BLaER1 (cell line): Measurements from ENCODE around the gene FKBP1A.

Experiments
- H3K27ac ChIP-seq: shearing (Covaris generic); formaldehyde crosslinking; 2 replicates; pipeline ENCODE4 v1.8.1; 2022
- H3K27me3 ChIP-seq: shearing (Covaris generic); formaldehyde crosslinking; 2 replicates; pipeline ENCODE4 v1.8.1; 2022
- H3K36me3 ChIP-seq: shearing (Covaris generic); formaldehyde crosslinking; 2 replicates; pipeline ENCODE4 v1.8.1; 2022
- H3K4me1 ChIP-seq: shearing (Covaris generic); formaldehyde crosslinking; 2 replicates; pipeline ENCODE4 v1.8.1; 2022
- H3K4me2 ChIP-seq: shearing (Covaris generic); formaldehyde crosslinking; 2 replicates; pipeline ENCODE4 v1.8.1; 2022
- H3K4me3 ChIP-seq: shearing (Covaris generic); formaldehyde crosslinking; 2 replicates; pipeline ENCODE4 v1.8.1; 2022
- H3K9ac ChIP-seq: shearing (Covaris generic); formaldehyde crosslinking; 2 replicates; pipeline ENCODE4 v1.8.1; 2022
- H3K9me3 ChIP-seq: shearing (Covaris generic); formaldehyde crosslinking; 2 replicates; pipeline ENCODE4 v1.8.1; 2022
- H4K20me1 ChIP-seq: shearing (Covaris generic); formaldehyde crosslinking; 2 replicates; pipeline ENCODE4 v1.8.1; 2022
- Cebpa-rat ChIP-seq: shearing (Covaris generic); IDR thresholded peaks from 2 replicates; pipeline ENCODE4 v1.8.1; 2022

The FKBP1A gene

DNA sequence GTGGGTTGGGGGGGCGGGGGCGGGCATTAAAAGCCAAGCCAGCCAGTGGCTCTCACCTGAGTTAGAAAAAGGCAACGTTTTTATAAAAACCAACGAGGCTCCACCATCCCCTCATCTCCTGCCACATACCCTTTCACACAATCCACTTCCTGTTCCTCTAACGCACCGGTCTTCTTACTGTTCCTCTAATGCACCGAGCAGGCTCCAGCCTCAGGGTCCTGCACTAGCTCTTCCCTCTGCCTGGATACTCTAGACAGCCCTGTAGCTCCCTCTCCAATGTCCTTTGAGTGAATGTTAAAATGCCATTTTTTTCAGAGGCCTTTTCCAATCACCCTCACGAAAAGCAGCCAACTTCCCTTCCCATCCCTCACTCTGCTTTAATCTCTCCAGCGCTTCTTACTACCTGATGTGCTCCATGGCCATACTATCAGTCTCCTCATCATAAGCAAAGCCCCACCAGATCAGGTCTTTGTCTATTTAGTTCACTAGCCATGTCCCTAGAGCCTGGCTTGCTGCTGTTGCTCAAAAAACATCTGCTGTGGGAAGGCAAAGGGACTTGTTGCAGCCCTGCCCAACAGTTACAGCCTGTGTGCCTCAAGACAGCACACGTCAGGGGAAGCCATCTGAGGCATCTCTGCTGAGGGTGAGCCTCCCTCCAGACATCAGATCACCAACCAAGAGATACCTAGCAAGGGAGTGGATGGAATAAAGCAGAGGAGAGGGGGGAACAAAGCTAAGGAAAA lies 3.9 kb downstream of the FKBP1A start:
- H4K20me1 ChIP-seq, result peaks cover 83% of the 10 kb centered on the region
- H3K4me3 ChIP-seq, result peak overlapping the region; percentile 44
- peak overlapping the region; percentile 65 for H3K27ac ChIP-seq
- H3K36me3 ChIP-seq, result peaks cover 31% of the 10 kb centered on the region
- H3K4me1 ChIP-seq, result peaks cover 51% of the 10 kb centered on the region
- H3K9me3 ChIP-seq, result no peaks in the 10 kb centered on the region
- H3K4me2 ChIP-seq, result peak overlapping the region; percentile 88
- H3K27me3 ChIP-seq, result no peaks in the 10 kb centered on the region
- peak overlapping the region; percentile 52; the same call in 1 of the 2 replicates for H3K9ac ChIP-seq
- TF ChIP-seq Cebpa-rat, result no peak

DNA sequence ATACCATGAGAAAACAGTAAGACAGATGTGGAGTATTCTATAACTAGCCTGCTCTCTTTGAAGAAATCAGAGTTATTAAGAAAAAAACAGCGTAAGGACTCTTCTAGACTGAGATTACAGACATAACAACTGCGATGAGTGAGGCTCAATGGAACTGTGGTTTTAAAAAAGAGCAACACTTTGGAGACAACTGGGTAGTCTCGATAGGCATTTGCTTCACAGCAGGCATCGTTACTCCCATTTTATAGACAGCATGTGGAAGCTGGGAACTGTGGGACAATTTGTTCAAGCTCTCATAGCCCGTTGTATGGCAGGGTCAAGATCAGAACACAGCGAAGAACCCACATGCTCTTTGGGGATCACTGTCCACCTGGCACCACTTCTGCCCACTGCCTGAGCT lies 4.6 kb downstream of the FKBP1A start:
- Histone ChIP-seq H3K27ac (0 out of 2 replicates have a peak overlapping the region, but pooled peaks have one; percentile 4), H3K4me2 (peak overlapping the region; percentile 88), H3K4me1 (peaks cover 51% of the 10 kb centered on the region), H4K20me1 (peaks cover 90% of the 10 kb centered on the region), H3K9me3 (no peaks in the 10 kb centered on the region), H3K36me3 (peaks cover 38% of the 10 kb centered on the region), H3K4me3 (no peak overlapping the region), H3K27me3 (no peaks in the 10 kb centered on the region), H3K9ac (no peak overlapping the region)
- no peak for TF ChIP-seq Cebpa-rat

DNA sequence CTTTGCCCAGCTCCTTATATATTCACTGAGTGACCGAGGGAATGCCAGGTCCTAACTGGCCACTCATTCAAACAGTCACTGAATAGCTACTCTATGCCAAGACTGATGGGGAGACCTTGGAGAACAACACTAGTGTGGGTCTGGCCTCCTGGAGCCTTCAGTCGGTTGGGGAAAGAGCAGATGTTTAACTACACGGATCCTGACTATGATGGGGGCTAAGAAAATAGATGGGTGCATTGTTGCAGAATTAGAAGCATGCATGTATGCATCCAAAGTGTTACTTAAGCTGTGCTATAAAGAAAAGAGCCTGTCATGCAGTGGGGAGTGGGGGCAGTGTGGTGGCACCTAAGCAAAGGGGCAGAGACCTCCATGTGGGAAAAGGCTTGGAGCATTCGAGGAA lies 6.5 kb downstream of the FKBP1A start:
- Histone ChIP-seq H3K27ac (no peak overlapping the region), H3K4me3 (no peak overlapping the region), H3K36me3 (peaks cover 51% of the 10 kb centered on the region), H3K27me3 (no peaks in the 10 kb centered on the region), H3K4me2 (no peak overlapping the region), H3K9me3 (no peaks in the 10 kb centered on the region), H3K9ac (no peak overlapping the region), H4K20me1 (peaks cover 99% of the 10 kb centered on the region), H3K4me1 (peaks cover 63% of the 10 kb centered on the region)
- no peak for TF ChIP-seq Cebpa-rat

DNA sequence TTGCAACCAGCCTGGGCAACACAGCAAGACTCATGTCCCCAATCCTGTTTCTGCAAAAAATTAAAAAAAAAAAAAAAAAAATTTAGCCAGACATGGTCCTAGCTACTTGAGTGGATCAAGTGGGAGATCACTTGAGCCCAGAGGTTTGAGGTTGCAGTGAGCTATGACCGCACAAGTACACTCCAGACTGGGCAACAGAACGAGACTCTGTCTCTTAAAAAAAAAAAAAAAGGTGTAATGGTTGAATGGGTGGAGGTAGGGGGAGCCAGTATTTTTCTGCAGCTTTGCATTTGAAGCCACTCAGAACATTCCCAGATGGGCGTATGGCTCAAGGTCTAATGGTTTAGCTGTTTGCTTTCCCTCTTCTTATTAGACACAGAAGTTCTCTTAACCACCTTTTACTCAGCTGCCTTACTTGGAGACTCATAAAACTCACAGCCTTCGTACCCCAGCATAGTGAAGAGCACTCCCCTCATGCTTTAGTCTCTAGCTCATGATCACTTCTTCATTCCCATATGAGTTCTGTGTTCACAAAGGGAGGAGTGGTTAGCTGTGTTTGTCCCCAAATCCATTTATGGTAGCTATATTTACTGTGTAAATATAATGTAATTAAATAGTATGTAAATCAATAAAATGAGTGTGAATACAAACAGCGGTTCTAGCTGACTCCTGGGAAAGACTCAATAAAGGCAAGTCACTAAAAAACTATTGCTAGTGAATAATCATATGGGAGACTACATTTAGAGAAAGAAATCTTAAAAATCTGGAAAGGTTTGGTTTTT lies 9.0 kb downstream of the FKBP1A start:
- Histone ChIP-seq H3K36me3 (peaks cover 61% of the 10 kb centered on the region), H3K27ac (no peak overlapping the region), H3K27me3 (no peaks in the 10 kb centered on the region), H3K4me2 (no peak overlapping the region), H3K4me3 (no peak overlapping the region), H3K4me1 (peaks cover 52% of the 10 kb centered on the region), H3K9me3 (no peaks in the 10 kb centered on the region), H4K20me1 (peaks cover 100% of the 10 kb centered on the region), H3K9ac (no peak overlapping the region)
- no peak for TF ChIP-seq Cebpa-rat

DNA sequence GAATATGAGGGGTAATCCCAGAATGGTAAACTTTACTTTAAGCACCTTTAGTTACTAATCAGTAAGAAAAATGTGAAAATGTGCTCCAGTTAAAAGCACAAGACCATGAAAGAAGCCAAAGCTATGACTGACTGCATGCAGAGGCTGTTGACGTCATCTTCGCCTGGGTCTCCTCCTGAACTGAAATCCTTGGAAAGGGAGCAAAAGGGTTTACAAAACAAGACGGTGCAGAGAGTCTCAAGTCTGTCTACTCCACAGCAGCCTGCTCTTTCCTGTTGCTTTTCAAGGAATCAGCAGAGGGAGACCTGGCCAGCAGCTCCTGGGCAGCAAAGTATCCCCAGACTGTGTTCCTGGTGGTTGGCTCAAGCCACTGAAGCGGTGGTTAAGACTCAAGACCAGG lies 10.2 kb downstream of the FKBP1A start:
- H3K4me1 ChIP-seq, result peaks cover 53% of the 10 kb centered on the region
- H3K36me3 ChIP-seq, result peaks cover 68% of the 10 kb centered on the region
- no peaks in the 10 kb centered on the region for H3K9me3 ChIP-seq
- no peak overlapping the region for H3K4me3 ChIP-seq
- peaks cover 100% of the 10 kb centered on the region for H4K20me1 ChIP-seq
- no peaks in the 10 kb centered on the region for H3K27me3 ChIP-seq
- no peak overlapping the region for H3K9ac ChIP-seq
- TF ChIP-seq Cebpa-rat, result no peak
- peak overlapping the region; percentile 4; the same call in 1 of the 2 replicates for H3K4me2 ChIP-seq
- no peak overlapping the region for H3K27ac ChIP-seq

DNA sequence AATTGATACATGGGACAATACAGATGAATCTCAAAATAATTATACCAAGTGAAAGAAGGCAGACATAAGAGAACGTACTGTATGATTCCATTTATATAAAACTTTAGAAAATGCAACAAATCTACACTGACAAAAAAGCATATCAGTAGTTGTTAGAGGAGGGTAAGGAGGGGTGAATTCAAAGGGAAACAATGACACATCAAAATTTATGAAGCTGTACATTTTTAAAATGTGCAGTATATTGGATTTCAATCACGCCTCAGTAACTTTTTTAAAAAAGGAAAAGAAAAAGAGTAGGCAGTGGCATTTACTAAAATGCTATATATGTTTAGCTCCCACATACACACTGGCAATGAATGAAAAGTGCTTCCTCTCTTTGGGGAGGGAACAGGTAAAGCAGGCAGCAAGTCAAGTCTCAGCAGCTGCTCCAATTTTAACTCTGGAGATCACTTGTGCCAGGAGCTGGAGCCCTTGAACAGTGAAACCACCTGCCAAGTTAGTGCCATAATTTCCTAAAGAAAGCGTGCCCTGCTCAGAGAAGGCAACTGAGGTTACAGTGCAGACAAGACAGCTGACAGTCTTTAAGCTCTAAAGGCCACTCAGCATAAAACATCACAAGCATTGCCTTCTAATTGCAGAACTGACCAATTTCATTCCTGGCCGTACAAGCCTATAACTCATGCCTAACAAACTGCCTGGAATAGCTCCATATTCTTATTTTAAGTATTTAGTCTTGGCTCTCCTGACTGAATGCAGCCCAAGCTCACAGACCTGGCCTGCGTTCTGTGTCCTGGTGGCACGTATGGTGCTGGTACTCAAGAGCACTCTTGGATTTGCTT lies 10.9 kb downstream of the FKBP1A start:
- Histone ChIP-seq H3K36me3 (peaks cover 63% of the 10 kb centered on the region), H3K4me3 (no peak overlapping the region), H3K27ac (no peak overlapping the region), H3K4me1 (peaks cover 60% of the 10 kb centered on the region), H3K9me3 (no peaks in the 10 kb centered on the region), H3K4me2 (peak overlapping the region; percentile 4; the same call in 1 of the 2 replicates), H4K20me1 (peaks cover 100% of the 10 kb centered on the region), H3K9ac (no peak overlapping the region), H3K27me3 (no peaks in the 10 kb centered on the region)
- TF ChIP-seq Cebpa-rat, result no peak

DNA sequence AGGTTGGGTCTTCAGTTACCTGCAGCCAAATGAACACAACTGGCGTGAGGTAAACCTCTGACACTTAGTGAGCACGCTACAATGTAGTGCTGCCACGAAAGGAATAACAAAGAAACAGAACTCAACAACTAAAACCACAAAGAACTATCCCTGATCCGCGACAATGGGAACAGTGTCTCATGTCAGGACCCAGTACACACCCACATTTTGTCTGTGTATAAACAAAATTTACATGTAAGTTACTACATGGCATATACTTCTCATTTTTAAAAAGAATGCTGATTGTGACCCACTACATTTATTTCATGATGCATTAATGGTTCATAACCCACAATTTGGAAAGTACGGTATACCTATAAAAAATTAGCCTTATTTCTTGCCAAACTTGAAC lies 14.1 kb downstream of the FKBP1A start:
- H3K4me1 ChIP-seq, result peaks cover 83% of the 10 kb centered on the region
- peaks cover 100% of the 10 kb centered on the region for H4K20me1 ChIP-seq
- no peak overlapping the region for H3K4me2 ChIP-seq

DNA sequence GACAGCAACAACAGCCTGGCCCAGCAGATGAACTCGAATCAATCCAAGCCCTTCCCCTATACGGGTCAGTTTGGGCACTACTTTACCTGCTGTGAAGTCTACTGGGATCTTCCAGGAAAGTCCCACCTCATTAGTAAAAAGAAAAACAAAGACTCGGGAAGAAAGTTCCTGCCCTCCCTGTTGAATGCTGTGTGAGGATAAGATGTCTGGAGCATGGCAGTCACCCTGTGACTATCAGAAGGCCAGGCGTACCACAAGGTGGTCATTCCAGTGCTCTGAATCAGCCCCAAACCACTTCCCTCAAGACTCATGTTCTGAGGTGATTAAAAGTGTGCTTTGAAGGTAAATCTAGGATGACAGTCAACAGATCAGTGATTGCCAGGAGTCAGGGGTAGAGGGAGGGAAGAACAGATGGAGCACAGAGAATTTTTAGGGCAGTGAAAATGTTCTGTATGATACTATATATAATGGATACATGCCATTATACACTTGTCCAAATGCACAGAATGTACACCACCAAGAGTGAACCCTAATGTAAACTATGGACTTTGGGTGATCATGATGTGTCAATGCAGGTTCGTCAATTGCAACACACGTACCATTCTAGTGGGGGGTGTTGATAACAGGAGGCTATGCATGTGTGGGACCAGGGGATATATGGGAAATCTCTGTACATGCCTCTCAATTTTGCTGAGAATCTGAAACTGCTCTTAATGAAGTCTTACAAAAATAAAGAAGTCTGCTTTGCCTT lies 14.7 kb downstream of the FKBP1A start:
- no peak for TF ChIP-seq Cebpa-rat
- H3K27me3 ChIP-seq, result no peaks in the 10 kb centered on the region
- peak overlapping the region; percentile 39 for H3K4me2 ChIP-seq
- H3K27ac ChIP-seq, result peak overlapping the region; percentile 35; the same call in 1 of the 2 replicates
- peaks cover 100% of the 10 kb centered on the region for H4K20me1 ChIP-seq
- no peaks in the 10 kb centered on the region for H3K9me3 ChIP-seq
- no peak overlapping the region for H3K9ac ChIP-seq
- peaks cover 56% of the 10 kb centered on the region for H3K36me3 ChIP-seq
- peaks cover 80% of the 10 kb centered on the region for H3K4me1 ChIP-seq
- H3K4me3 ChIP-seq, result no peak overlapping the region

More for the DNA sequence above, 14.1 kb downstream of the FKBP1A start:
- no peak for TF ChIP-seq Cebpa-rat
- no peak overlapping the region for H3K27ac ChIP-seq
- H3K9ac ChIP-seq, result no peak overlapping the region
- H3K9me3 ChIP-seq, result no peaks in the 10 kb centered on the region
- no peak overlapping the region for H3K4me3 ChIP-seq
- H3K27me3 ChIP-seq, result no peaks in the 10 kb centered on the region
- H3K36me3 ChIP-seq, result peaks cover 56% of the 10 kb centered on the region

DNA sequence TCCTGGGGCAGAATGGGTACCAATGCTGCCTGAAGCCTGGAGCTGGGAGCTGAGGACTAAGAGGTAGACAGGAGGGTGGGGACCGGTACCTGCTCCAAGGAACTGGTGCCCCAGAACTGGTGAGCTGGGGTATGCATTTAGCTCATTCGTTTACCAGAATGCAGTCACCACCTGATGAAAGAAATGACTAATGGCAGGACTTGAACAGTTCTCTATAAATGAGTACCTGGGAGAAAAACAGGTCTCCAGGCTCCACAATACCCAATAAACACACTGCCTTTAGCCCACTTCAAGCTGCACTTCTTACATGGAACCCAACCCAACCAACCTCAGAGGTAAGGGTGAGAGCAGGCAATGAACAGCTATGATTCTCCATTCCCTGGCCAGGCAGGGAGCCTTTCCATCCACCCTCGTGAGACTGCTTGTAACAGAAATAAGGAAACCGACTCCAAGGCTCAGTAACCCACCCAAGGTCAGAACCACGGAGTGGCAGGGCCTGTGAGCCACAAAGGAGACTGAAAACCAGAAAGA lies 15.4 kb downstream of the FKBP1A start:
- Histone ChIP-seq H3K36me3 (peaks cover 56% of the 10 kb centered on the region), H4K20me1 (peaks cover 100% of the 10 kb centered on the region), H3K9ac (no peak overlapping the region), H3K27me3 (no peaks in the 10 kb centered on the region), H3K4me3 (no peak overlapping the region), H3K4me2 (peak overlapping the region; percentile 39), H3K4me1 (peaks cover 73% of the 10 kb centered on the region), H3K27ac (peak overlapping the region; percentile 35; the same call in 1 of the 2 replicates), H3K9me3 (no peaks in the 10 kb centered on the region)
- TF ChIP-seq Cebpa-rat, result no peak
